Body of pancreas (tissue), 4 donors: ENCODE data around the gene ZNF555. TPM values are rescaled to one million over a fixed set of nuclear protein-coding genes. Genes with fewer than 3 reads are reported as not detected.

Experiments used
- ATAC-seq: fragments of 150-250 bp; one replicate; pipeline ENCODE4 v1.9.1; 2016
- DNase-seq, 4 donors: peaks; one replicate each; pipeline ENCODE4 v3.0.0-alpha.2; 2019
- H3K27ac ChIP-seq, 4 donors: fragments of 200-600 bp; sonication (generic); 1 replicate in 3 of 4; 2 replicates in 1 of 4; pipeline versions ENCODE4 v1.5.1 to v1.6.1; 2016 to 2019; ENCODE audit warnings: mild to moderate bottlenecking in 1 of 4, mixed read lengths in 1 of 4, moderate library complexity in 1 of 4
- H3K27me3 ChIP-seq, 2 donors: fragments of 200-600 bp; sonication (generic); one replicate each; pipeline ENCODE4 v1.6.0; 2016; ENCODE audit warnings: mild to moderate bottlenecking in 1 of 2
- H3K36me3 ChIP-seq, 2 donors: fragments of 200-600 bp; sonication (generic); replicated peaks in 1 of 2; 2 replicates each; pipeline ENCODE4 v1.5.1; 2016; ENCODE audit warnings: low read depth in 2 of 2; ENCODE audit not compliant: insufficient read depth in 1 of 2
- H3K4me1 ChIP-seq: fragments of 200-600 bp; sonication (generic); one replicate; pipeline ENCODE4 v1.6.0; 2016
- H3K4me3 ChIP-seq, 2 donors: fragments of 200-600 bp; sonication (generic); 1 replicate in 1 of 2; 2 replicates in 1 of 2; pipeline ENCODE4 v1.5.1; 2016 to 2019
- H3K9me3 ChIP-seq, 3 donors: fragments of 200-600 bp; sonication (generic); 1 replicate in 2 of 3; 2 replicates in 1 of 3; pipeline ENCODE4 v1.5.1; 2016
- CTCF ChIP-seq, 7 experiments: fragments of 450-650 bp in 4 of 7; fragments of 200-600 bp in 3 of 7; sonication (generic) in 3 of 7; IDR thresholded peaks; one replicate each; pipeline ENCODE4 v1.5.1; 2016 to 2019; ENCODE audit warnings: antibody characterized with exemption in 7 of 7
- POLR2A ChIP-seq, 3 donors: fragments of 450-650 bp; IDR thresholded peaks; one replicate each; pipeline ENCODE4 v1.6.1; 2016; ENCODE audit warnings: antibody characterized with exemption in 3 of 3, mild to moderate bottlenecking in 2 of 3
- WGBS, 2 donors: methylation state at CpG; one replicate each; pipeline ENCODE4 v1.1.5; 2017; 5-methylcytosine and 5-hydroxymethylcytosine counted together
- intact Hi-C: fragments of 100-400 bp; cut with DNase I; formaldehyde crosslinking; loops from one replicate; pipeline ENCODE4 v1.15.1; 2023
- total RNA-seq, 2 donors: library from RNA; depleted of rRNA; stranded (reverse); fragments of >200 nt; gene quantifications; one replicate each; pipeline ENCODE4 v1.1.0, GENCODE V29; 2016

The ZNF555 gene
- total RNA-seq, 2 donors from 2014 or later = 2.3 to 4.6 TPM

DNA sequence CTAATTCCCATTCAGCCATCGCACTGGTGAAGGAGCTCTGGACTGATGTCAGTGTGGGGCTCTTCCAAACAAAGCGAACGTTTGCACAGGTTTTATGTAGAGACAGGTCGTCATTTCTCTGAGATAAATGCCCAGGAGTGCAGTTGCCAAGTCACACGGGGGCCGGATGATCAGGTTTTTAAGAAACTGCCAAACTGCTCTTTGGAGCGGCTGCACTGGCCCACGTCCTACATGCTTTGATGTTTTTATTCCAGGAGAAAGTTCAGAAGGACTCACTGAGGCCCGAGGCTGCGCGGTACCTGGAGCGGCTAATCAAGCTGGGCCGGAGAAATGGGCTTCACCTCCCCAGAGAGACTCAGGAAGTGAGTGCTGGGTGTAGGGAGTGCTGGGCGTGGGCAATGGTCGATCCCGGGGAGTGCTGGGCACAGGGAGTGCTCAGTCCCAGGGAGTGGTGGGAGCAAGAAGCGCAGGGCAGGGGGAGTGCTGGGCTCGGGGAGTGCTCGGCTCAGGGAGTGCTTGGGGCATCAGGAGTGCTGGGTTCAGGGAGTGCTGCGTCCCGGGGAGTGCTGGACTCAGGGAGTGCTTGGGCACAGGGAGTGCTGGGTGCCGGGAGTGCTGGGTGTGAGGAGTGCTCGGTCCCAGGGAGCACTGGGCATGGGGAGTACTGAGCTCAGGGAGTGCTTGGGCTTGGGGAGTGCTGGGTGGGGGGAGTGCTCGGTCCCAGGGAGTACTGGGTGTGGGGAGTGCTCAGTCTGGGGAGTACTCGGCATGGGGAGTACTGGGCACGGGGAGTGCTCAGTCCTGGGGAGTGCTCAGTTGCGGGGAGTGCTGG lies 45.2 kb upstream of the ZNF555 start:
- DNase-seq (no peak), ATAC-seq (no peak)
- Histone ChIP-seq H3K4me1 (peaks cover 6% of the 10 kb centered on the region), H3K4me3 (no peak overlapping the region), H3K27me3 (no peaks in the 10 kb centered on the region), H3K36me3 (no peaks in the 10 kb centered on the region), H3K27ac (no peak overlapping the region), H3K9me3 (no peaks in the 10 kb centered on the region)
- WGBS, 2 donors = 89 to 94% methylated on average over 27 of the region's 27 CpGs
- intact Hi-C loops = no loop called here
- TF ChIP-seq POLR2A (IDR thresholded peaks at IDR 0.05) (no peak), CTCF (IDR thresholded peaks at IDR 0.05) (no peak)

- TF ChIP-seq POLR2A (IDR thresholded peaks at IDR 0.05) = no peak
- TF ChIP-seq CTCF (IDR thresholded peaks at IDR 0.05) = no peak
- no peak overlapping the region for H3K27ac ChIP-seq
- H3K27me3 ChIP-seq = no peaks in the 10 kb centered on the region
- no peak for ATAC-seq
- WGBS, 2 donors = 95 to 96% methylated on average over 17 to 21 of the region's 23 CpGs
- H3K36me3 ChIP-seq = no peaks in the 10 kb centered on the region
- intact Hi-C loops = no loop called here
- peaks cover 6% of the 10 kb centered on the region for H3K4me1 ChIP-seq
- no peaks in the 10 kb centered on the region for H3K9me3 ChIP-seq
- no peak for DNase-seq
- H3K4me3 ChIP-seq = no peak overlapping the region
Observed at GRCh38 chr19:2796659-2797266, 44.5 kb upstream of the ZNF555 start.

GRCh38 chr19:2797280-2797679 lies 44.0 kb upstream of the ZNF555 start:
- TF ChIP-seq CTCF (IDR thresholded peaks at IDR 0.05) = no peak
- no peak for DNase-seq
- H3K36me3 ChIP-seq = no peaks in the 10 kb centered on the region
- H3K4me3 ChIP-seq = no peak overlapping the region
- H3K27ac ChIP-seq = no peak overlapping the region
- H3K9me3 ChIP-seq = no peaks in the 10 kb centered on the region
- ATAC-seq = no peak
- intact Hi-C loops = no loop called here
- peaks cover 6% of the 10 kb centered on the region for H3K4me1 ChIP-seq
- 95 to 97% methylated on average over 14 of the region's 15 CpGs for WGBS, 2 donors
- no peaks in the 10 kb centered on the region for H3K27me3 ChIP-seq

- H3K9me3 ChIP-seq = no peaks in the 10 kb centered on the region
- H3K27me3 ChIP-seq = no peaks in the 10 kb centered on the region
- 94 to 96% methylated on average over 16 of the region's 16 CpGs for WGBS, 2 donors
- H3K27ac ChIP-seq = peak overlapping the region in 1 of 4 donors; percentile 36
- DNase-seq (no peak), ATAC-seq (no peak)
- no peak overlapping the region for H3K4me3 ChIP-seq
- TF ChIP-seq POLR2A (IDR thresholded peaks at IDR 0.05) (no peak), CTCF (IDR thresholded peaks at IDR 0.05) (no peak)
- no peaks in the 10 kb centered on the region for H3K36me3 ChIP-seq
- H3K4me1 ChIP-seq = peaks cover 6% of the 10 kb centered on the region
- intact Hi-C loops = no loop called here
Observed at GRCh38 chr19:2798158-2798685, 43.1 kb upstream of the ZNF555 start.
